ENCODE measurements around the gene UFSP1. TPM values are rescaled to one million over a fixed set of nuclear protein-coding genes. Genes with fewer than 3 reads are reported as not detected.
A peak's percentile ranks its signal among the peaks of the same experiment; 100 is the strongest.
"Not testable (repeated sequence)": the region's sequence is repeated elsewhere in the genome, so short reads cannot be mapped to it uniquely, and the experiment has no call there.

Gene UFSP1
- total and polyA plus RNA-seq, 11 donors: 1.0 to 3.4 (median 1.8) TPM

DNA sequence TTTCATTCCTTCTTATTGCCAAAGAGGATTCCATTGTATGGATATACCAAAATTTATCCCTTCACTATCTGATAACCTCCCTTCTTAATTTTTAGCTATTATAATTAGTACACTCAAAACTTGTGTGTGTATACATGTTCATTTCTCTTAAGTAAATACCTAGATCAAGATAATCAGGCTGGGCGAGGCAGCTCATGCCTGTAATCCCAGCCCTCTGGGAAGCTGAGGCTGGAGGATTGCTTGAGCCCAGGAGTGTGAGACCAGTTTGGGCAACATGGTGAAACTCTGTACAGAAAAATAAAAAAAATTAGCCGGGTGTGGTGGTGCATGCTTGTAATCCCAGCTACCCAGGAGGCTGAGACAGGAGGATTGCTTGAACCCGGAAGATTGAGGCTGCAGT lies 22.0 kb upstream of the UFSP1 start:
- intact Hi-C loops (cut with DNase I): no loop called here
- H3K4me3 ChIP-seq: no peak overlapping the region
- H3K36me3 ChIP-seq: no peaks in the 10 kb centered on the region
- no peak overlapping the region for H3K27ac ChIP-seq
- ATAC-seq (no peak), DNase-seq (no peak)
- H3K9me3 ChIP-seq: peaks cover 0 to 2% (median 0%) of the 10 kb centered on the region in 12 donors
- peaks cover 0 to 10% (median 0%) of the 10 kb centered on the region in 12 donors for H3K4me1 ChIP-seq
- no peak for TF ChIP-seq POLR2A (IDR thresholded peaks at IDR 0.05)
- TF ChIP-seq, protein P1, sequence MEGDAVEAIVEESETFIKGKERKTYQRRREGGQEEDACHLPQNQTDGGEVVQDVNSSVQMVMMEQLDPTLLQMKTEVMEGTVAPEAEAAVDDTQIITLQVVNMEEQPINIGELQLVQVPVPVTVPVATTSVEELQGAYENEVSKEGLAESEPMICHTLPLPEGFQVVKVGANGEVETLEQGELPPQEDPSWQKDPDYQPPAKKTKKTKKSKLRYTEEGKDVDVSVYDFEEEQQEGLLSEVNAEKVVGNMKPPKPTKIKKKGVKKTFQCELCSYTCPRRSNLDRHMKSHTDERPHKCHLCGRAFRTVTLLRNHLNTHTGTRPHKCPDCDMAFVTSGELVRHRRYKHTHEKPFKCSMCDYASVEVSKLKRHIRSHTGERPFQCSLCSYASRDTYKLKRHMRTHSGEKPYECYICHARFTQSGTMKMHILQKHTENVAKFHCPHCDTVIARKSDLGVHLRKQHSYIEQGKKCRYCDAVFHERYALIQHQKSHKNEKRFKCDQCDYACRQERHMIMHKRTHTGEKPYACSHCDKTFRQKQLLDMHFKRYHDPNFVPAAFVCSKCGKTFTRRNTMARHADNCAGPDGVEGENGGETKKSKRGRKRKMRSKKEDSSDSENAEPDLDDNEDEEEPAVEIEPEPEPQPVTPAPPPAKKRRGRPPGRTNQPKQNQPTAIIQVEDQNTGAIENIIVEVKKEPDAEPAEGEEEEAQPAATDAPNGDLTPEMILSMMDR (IDR thresholded peaks at IDR 0.05): no peak
- WGBS, 4 donors: 89 to 91% (median 90%) methylated on average over 3 of the region's 3 CpGs
- peaks cover 0 to 13% (median 0%) of the 10 kb centered on the region in 9 donors for H3K27me3 ChIP-seq

DNA sequence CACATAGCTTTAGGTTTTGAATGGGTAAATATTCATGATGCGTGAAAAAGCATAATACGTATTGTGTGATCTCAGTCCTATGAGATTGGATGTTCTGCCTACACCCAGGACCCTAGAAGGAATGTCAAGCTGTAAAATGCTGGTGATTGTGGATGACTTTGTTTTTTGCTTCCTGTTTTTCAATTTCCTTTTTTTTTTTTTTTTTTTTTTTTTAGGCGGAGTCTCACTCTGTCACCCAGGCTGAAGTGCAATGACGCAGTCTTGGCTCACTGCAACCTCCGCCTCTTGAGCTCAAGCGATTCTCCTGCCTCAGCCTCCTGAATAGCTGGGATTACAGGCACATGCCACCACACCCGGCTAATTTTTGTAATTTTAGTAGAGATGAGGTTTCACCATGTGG lies 20.9 kb upstream of the UFSP1 start:
- H3K4me1 ChIP-seq; H3K36me3 ChIP-seq; ATAC-seq; DNase-seq; H3K27ac ChIP-seq; intact Hi-C loops (cut with DNase I); H3K4me3 ChIP-seq; H3K9me3 ChIP-seq: not testable (repeated sequence)
- 74 to 77% (median 74%) methylated on average over 7 of the region's 7 CpGs for WGBS, 4 donors
- H3K27me3 ChIP-seq: peaks cover 0 to 17% (median 0%) of the 10 kb centered on the region in 9 donors

DNA sequence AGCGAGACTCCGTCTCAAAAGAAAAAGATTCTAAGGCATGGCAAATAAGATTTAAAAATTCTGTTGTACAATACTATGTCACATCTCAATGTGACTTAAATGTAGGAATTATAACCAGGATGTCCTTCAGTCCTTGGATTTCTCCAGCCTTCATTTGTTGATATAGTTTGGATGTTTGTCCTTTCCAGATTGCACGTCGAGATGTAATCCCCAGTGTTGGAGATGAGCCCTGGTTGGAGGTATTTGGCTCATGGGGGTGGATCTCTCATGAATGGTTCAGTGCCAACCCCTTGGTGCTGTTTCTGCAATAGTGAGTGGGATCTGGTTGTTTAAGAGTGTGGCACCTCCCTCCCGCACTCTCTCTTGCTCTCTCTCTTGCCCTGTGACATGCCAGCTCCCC lies 19.0 kb upstream of the UFSP1 start:
- no peaks in the 10 kb centered on the region for H3K36me3 ChIP-seq
- peaks cover 0 to 6% (median 0%) of the 10 kb centered on the region in 12 donors for H3K4me1 ChIP-seq
- H3K4me3 ChIP-seq: no peak overlapping the region
- ATAC-seq (no peak), DNase-seq (no peak)
- intact Hi-C loops (cut with DNase I): no loop called here
- no peak overlapping the region for H3K27ac ChIP-seq
- peaks cover 0 to 22% (median 0%) of the 10 kb centered on the region in 9 donors for H3K27me3 ChIP-seq
- 92 to 96% (median 94%) methylated on average over 5 of the region's 5 CpGs for WGBS, 4 donors
- H3K9me3 ChIP-seq: peaks cover 0 to 3% (median 0%) of the 10 kb centered on the region in 12 donors
- TF ChIP-seq, protein P1 (IDR thresholded peaks at IDR 0.05): no peak
- TF ChIP-seq POLR2A (IDR thresholded peaks at IDR 0.05): no peak

DNA sequence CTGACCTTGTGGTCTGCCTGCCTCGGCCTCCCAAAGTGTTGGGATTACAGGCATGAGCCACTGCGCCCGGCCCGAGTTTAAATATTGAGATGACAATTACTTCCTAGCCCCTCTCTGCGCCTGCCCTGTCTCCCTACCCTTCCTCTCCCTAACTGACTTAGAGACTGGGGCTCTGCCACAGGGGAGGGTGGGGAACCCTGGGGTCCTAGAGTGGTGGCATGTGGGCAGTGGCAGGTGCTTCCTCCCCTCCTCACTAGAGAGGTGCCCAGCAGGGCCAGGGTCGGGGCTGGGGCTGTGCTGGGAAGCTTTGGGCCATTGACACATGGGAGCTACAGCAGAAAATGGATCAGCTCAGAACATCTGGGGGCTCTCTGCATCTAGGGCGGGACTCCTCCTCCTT lies 13.1 kb upstream of the UFSP1 start:
- H3K27ac ChIP-seq: no peak overlapping the region
- intact Hi-C loops (cut with DNase I): no loop called here
- TF ChIP-seq, protein P1 (IDR thresholded peaks at IDR 0.05): no peak
- no peak for TF ChIP-seq POLR2A (IDR thresholded peaks at IDR 0.05)
- H3K27me3 ChIP-seq: peaks cover 2 to 48% (median 14%) of the 10 kb centered on the region in 9 donors
- DNase-seq: no peak
- WGBS, 4 donors: 85 to 91% (median 89%) methylated on average over 7 of the region's 7 CpGs
- no peak for ATAC-seq
- H3K36me3 ChIP-seq: no peaks in the 10 kb centered on the region
- H3K4me1 ChIP-seq: no peaks in the 10 kb centered on the region
- peaks cover 0 to 3% (median 0%) of the 10 kb centered on the region in 12 donors for H3K9me3 ChIP-seq
- no peak overlapping the region for H3K4me3 ChIP-seq

DNA sequence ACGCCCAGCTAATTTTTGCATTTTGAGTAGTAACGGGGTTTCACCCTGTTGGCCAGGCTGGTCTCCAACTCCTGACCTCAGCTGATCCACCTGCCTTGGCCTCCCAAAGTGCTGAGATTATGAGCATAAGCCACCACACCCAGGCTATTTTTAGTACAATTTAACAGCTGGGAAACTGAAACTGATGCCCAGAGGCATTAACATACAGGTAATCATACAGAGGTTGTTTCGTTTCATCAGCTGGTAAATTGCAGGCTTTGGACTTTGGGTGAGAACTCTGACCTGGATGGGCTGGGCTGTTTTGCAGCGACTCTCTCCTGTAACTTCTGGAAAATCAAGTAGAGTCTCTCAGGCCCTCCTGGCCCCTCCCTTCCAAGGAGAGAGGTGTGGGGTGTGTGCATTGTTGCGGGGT lies 12.4 kb upstream of the UFSP1 start:
- ATAC-seq (no peak), DNase-seq (peak in 1 of 5 donors; percentile 1)
- WGBS, 4 donors: 72 to 82% (median 78%) methylated on average over 5 of the region's 5 CpGs
- intact Hi-C loops (cut with DNase I): no loop called here
- H3K4me1 ChIP-seq: peaks cover 0 to 5% (median 0%) of the 10 kb centered on the region in 12 donors
- H3K9me3 ChIP-seq: peaks cover 0 to 3% (median 0%) of the 10 kb centered on the region in 12 donors
- H3K27ac ChIP-seq: no peak overlapping the region
- no peak overlapping the region for H3K4me3 ChIP-seq
- no peaks in the 10 kb centered on the region for H3K36me3 ChIP-seq
- H3K27me3 ChIP-seq: peaks cover 8 to 55% (median 21%) of the 10 kb centered on the region in 9 donors
- TF ChIP-seq, protein P1 (IDR thresholded peaks at IDR 0.05): no peak
- TF ChIP-seq POLR2A (IDR thresholded peaks at IDR 0.05): no peak
